ENCODE data around the gene MKLN1. TPM values are rescaled to one million over a fixed set of nuclear protein-coding genes. Genes with fewer than 3 reads are reported as not detected.
"Not testable (repeated sequence)": the region's sequence is repeated elsewhere in the genome, so short reads cannot be mapped to it uniquely, and the experiment has no call there.

The MKLN1 gene
- polyA plus RNA-seq, 1 donor: 21.6 TPM

DNA sequence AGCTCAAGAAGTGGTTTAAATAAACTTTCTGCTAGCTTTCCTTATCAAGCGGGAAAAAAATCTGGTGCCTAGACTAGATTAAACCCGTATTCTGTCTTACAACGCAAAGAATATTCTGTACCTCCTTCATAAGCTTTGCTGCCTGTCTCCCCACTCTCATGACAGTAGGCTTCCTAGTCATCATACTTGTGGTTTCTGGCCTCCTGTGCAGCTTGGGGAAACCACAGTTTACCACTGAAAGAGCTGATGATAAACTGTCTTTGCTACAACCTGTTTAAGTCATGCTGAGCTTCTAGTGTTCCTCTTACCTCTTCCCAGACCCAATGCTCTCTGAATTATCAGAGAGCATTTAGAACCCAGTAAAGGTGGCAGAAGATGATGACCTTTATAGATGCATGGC is 173.7 kb downstream of the MKLN1 start:
- DNase-seq (ENCODE audit: low read depth): no peak

DNA sequence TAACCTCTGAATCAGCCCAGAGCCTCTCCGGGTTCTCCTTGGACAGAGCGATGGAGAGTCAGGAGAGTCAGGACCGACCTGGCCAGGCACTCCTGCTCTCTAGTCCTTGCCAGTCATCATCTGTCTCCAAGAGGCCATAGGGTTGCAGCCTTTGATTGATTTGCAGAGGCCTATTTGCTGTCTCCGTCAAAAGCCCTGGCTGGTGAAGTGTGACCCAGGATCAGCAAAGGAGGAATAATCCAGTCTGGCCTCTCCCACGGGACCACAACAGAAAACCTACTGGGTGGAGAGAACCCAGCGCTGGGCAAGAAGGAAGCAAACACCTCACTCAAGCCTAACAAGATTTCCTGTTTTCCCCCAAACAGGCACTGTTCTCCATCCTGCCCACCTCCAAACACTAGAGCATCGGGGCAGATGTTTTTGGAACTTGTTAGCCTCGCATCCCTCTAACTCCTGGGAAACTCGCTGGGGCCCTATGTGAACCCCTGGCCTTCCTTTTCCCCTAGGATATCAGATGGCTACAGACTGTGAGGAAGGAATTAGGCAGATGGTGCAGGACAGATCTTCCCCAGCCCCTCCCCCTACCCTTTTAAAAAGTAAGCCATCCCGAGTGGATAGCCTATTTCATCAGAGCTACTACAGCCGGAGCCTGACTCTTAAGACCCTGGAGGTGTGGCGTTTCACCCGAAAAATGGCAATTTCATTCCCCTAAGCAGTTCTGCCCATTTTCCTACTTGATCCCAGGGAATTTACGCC is 174.4 kb downstream of the MKLN1 start:
- DNase-seq (ENCODE audit: low read depth): no peak

DNA sequence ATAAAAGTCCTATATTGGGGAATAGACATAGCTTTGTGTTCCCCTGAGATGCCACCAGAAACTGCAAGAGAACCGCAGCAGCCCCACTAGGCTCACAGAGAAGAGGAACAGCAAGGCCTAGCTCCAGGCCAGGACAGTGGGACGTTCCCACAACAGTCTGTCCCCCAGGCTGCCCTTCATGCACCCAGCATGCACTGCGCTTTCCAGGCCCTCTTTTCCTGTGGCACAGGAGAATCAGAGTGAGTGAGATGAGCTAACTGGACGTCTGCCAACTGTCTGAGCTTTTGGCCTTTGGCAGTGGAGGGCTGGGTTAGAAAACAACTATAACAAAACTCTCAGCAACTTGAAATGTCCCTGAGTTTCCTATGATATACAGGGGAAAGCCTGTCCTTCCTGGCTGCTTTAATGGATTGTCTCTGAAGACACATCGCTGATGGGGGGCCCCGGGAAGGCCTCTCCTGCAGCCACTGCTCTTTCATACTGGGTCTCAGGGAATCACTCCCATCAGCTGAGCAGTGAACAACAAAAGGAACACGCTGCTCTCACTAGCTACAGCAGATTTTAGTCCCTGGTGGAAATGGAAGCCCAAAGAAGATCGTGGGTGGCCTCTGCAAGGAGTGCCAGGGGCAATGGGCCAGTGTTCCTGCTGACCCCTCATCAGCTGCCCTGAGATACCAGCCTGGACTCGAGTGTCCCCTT is 175.3 kb downstream of the MKLN1 start:
- DNase-seq (ENCODE audit: low read depth): no peak

DNA sequence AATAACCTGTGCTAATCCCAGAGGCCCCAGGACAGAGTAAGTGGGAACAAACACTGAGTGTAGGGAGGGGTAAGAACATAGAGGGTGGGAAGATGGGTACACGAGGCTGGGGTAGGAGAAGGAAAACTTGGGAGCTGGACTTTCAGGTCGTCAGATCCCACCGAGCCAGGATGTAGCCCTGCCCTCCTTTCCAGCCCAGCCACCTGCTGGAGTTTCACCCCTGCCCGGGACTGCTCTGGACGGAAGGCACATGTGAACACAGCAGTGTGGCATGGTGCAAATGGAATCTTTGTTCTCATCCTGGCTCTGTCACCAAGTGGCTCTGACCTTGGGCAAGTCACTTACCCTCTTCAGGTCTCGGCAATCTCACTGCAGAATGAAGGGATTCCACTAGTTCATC is 176.0 kb downstream of the MKLN1 start:
- no peak for DNase-seq (ENCODE audit: low read depth)

DNA sequence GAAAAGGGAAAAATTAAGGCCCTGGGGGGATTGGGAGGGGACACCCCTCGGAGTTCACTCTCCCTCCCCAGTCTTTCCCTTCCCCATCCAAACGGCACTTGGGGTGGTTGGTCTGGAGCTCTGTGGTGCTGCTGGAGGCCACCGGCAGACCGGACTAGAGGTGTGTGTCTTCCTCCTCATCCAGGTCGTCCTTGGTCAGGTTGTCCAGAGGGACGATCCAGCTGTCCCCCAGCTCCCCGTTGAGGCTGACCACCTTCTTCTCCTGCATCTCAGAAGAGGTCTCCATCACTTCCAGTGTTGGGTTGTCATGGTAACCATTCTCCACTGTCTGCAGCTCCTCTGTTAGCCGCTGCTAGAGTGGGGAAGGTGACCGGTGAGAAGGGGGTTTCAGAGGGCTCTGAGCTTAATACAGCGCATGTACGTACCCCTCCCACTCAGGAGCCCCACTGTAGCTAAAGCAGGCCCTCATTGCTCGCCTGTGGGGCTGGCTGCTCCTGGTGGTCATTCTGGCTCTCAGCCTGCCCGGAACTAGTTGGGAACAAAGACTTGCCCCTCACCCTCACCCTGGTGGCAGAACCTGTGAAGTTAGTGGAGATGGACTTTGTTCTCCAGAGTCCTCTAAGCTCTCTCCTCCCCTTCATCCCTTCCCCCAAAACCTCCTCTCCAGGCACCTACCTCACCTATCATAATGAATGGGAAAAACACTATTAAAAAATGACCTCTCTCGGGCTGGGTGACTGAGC is 176.7 kb downstream of the MKLN1 start:
- no peak for DNase-seq (ENCODE audit: low read depth)

DNA sequence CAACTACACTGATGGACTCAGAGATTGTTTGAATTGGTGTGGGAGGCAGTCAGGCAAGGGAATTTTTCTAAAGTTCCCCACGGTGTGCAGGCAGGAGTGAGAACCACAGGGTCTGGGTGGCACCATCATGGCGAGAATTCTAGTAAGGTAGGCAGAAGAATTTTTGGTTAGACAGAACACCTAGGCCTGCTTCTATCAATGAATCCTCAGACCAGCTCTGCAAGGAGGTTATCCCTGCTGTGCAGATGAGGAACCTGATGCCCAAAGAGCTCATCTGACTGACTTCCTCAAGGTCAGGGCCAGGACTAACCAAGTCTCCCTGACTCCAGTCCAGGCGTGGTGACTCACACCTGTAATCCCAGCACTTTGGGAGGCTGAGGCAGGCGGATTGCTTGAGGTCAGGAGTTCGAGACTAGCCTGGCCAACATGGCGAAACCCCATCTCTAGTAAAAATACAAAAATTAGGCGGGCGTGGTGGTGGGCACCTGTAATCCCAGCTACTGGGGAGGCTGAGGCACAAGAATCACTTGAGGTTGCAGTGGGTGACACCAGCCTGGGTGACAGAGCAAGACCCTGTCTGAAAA is 177.5 kb downstream of the MKLN1 start:
- DNase-seq (ENCODE audit: low read depth): not testable (repeated sequence)

DNA sequence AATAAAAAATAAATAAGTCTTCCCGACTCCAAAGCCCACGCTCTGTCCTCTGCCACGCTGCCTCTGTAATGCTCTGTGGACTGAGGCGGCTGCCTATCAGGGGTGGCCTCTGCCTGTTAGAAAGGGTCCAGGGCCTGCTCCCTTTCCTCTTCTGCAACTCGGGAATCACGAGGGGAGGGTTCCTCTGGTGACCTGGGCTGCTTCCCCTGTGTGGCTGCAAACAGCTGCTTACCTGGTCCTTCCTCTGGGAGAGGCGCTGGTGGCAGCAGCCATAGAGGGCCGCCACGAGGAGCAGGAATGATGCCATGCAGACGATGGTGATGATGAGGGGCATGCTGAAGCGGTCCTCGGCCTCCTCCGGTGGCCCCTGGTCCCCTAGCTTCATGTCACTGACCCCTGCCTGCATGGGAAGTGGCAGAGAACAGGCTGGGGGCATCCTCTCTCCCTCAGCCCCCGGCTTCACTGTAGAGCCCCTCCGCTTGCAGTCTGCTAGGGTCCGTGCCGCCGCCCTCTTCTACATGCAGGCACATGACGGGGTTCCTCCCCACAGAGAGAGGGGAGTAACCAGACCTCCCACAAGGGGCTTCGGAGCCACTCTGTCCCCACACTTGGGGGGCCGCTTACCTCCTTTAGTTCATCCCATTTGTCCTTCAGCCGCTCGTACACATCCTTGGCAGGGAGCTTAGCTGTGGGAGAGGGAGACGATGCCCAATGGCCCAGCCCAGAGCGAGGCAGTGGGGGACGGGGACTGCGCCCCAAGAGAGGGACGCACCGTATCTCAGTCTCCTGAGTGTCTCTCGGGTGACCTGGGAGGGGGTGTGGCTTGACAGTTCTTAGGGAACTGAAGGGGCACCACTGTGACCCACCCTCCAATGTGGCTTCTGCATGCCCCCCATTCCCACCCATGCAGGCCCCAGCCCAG is 178.2 kb downstream of the MKLN1 start:
- DNase-seq (ENCODE audit: low read depth): no peak

DNA sequence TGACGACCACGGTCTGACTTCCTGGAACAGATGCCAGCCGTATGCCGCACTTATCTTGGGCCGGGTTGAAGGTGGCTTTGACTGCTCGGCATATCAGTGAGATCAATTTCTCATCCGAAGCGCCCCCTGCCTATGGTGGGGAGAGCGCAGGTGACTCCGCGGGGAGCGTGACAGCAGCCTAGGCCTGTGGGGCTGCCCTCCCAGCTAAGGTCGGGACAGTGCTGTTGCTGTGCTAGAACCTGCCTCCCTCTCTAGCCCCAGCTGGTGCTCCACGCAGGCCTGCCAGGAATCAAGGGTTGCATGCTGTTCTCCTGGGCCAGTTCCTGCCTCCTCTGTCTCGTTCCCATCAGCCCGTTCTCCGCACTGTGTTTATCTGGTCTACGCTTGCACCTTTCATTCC is 178.9 kb downstream of the MKLN1 start:
- no peak for DNase-seq (ENCODE audit: low read depth)

DNA sequence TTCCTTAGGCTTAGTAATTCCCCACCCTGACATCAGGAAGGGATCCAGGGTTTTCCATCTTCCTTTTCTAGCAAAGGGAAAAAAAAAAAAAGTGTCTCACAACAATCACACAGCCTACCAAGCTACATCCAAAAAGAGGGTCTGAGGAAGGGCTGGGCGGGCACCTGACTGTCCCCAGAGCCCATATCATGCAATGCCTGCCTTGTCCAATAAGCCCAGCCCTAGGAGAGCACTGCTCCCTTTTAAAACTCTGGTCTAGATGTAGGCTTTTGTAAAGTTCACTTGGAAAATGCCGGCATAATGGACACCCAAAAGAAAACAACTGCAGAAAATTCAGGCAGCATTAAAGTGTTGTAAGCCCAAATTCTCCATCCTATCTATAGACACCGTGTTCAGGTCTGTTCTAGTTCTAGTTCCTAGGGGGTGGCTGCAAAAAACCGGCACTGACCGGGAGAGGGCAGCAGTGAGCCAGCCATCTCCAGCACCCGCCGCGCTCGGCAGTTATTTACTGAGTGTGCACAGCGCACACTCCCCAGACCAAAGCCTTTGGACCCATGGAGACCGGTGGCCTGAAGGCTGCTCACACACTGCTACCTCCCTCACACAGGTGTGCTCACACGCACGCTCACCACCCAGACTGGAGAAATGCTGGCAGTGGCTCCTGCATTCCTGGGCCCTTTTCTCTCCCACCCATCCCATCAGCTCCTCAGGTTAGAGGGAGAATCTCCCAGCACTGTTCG is 180.1 kb downstream of the MKLN1 start:
- peak; percentile 31 for DNase-seq (ENCODE audit: low read depth)

DNA sequence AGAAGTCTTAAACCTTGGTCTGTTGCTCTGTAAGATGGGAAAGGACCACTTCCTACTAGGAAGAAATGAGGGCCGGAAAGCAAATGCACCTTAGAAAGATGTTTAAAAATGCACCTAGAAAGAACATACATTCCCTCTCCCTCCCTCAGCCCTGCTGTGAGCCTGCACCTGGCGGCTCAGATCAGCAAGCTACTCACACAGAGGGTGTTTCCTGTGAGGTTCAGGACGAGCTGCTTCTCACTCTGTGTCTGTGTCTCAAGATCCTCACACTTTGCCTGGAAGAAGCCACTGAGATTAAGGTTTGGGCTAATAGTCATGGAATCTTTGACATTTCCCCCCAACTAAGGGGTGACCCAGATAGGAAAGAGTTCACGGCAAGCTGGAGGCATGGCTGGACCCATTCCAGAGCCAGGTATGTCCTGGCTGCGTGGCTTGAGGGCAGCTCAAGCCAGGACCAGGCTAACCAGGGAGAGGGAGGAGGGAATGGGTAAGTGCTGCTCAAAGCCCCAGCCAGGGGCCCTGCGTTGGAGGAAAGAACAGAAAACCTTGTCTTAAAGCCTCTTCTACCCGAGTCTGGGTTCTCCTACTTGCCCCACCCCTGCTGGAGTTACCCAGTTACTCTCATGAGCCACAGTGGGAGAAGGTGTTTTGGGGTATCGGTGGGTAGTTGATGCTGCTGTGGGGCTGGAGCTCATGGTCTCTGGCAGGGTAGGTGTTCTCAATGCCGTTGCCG is 181.2 kb downstream of the MKLN1 start:
- DNase-seq (ENCODE audit: low read depth): no peak

DNA sequence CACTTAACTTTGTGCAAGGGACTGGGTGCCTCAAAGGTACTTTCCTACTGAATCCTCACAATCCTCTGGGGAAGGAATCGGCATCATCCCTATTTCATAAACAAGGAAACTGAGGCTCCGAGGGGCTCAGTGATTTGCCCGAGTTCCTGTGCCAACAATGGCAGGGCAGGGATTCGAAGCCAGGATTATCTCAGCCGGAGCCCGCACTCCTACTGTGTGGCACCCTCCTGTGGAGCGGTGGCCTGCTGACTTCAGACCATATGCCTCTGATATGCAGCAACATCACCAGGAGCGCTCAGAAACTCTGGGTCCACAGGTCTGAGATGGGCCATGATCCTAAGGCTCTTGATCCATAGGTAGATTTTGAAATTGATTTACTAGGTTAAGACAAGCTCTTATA is 182.1 kb downstream of the MKLN1 start:
- no peak for DNase-seq (ENCODE audit: low read depth)

DNA sequence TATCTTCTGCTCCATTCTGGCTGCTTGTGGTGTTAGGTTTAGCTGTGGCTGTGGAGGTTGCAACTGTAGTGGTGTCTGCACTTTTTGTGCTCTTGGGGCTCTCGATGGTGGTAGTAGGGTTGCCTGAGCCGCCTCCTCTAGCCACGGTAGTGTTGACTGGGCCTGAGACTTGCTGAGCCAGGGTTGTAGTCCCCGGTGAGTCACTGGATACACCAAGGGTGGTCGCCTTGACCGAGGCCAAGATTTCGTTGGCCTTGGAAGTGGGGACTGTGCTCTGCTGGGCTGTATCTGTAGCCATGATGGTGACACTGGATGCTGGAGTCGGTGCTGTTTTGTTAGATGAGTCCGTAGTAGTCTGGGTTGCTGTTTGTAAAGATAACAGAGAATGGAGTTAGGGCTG is 183.4 kb downstream of the MKLN1 start:
- DNase-seq (ENCODE audit: low read depth): no peak

DNA sequence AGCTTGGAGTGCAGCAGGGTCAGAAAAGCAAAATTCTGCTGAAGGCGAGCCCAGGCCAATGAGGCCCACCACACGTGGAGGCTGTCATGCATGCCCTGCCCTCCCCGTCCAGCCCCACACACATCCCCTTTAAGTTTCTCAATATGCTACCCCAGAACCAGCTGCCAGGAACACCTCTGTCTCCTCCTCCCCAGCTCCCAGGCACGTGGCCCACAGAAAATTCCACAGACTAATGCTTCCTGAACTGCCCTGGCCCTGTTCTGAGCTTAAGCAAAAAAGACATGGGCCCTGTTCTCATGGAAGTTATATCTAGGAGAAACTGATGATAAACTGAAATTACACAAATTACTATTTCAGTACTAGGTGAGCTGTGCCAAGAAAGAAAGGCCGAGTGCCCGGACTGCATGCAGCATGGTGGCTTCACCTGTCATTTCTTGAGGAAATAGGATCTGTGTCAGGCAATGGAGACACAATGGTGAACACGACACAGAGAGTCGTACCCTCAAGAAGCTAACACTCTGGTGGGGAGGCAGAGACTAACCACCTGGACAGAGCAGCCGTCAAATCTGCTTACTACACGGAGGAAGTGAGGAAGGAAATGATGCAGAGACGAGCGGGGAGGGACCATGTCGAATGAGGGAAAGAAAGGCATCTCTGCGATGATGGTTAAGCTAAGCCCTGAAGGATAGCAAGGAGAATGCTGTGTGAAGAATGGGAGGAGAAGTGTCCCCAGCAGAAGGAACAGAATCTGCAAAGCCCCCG is 184.3 kb downstream of the MKLN1 start:
- no peak for DNase-seq (ENCODE audit: low read depth)

DNA sequence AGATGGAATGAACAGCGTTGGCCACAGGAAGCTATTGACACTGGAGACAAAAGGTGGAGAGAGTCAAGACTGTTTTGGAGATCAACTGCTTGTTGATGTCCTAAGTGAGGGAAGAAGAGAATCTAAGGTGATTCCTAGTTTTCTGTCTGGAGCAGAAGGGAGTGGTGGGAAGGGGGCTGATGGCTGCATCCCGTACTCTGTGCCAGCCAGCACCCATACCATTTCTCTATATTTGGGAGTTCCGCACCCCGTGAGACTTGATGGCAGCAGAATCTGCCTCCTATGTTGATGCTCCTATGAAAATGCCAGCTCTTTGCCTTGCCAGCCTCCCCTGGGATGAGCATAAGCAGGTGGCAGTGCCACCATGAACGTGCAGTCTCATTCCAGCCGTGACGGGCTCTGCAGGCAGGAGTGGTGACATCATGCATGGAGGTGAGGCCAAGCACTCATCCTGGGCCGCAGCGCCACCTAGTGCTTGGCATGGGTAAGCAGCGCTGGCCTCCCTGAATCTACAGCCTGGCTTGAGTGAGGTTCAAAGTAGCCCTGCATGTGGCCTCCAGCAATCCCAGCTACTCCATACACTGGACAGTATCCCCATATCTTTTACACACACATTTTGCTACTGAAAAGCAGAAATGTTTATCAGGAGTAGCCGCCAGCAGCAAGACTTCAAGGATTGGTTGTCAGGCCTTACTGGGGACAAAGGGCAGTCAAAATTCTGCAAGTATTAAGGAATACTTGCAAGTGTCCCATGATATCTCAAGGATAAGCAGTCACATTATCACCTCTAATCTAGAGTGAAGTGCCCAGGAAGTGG is 185.8 kb downstream of the MKLN1 start:
- DNase-seq (ENCODE audit: low read depth): peak; percentile 29

DNA sequence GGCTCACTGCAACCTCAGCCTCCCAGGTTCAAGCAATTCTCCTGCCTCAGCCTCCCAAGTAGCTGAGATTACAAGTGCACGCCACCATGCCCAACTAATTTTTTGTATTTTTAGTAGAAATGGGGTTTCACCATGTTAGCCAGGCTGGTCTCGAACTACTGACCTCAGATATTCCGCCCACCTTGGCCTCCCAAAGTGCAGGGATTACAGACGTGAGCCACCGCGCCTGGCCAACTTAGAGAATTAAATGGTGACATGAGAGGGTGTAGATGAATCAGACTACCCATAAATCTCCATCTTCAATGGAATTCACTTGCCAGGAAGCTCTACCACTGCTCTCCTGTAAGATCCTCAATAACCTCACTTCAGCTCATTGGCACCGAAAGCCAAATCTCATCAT is 187.8 kb downstream of the MKLN1 start:
- DNase-seq (ENCODE audit: low read depth): not testable (repeated sequence)

DNA sequence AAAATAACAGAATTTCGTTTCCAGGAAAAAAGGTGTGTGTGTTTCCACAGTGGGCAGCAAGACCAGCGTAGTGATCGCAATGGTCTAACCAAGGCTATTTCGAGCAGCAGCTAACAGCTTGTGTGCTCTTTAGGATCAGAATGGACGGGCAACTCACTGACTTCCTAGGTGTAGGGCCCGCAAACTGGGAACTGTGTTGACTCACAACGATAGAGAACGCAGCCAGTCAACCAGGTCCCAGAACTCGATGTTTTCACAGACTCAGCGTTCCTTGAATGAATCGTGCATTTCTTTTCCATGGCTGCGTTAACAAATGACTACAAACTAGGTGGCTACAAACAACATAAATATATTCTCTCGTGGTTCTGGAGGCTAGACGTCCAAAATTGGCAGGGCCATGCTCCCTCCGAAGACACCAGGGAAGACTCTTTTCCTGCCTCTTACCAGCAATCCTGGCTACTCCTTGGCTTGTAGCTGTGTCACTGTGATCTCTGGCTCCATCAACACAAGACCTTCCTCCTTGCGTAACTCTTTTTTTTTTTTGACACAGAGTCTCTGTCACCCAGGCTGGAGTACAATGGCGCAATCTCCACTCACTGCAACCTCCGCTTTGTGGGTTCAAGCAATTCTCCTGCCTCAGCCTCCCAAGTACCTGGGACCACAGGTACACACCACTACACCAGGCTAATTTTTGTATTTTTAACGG is 189.7 kb downstream of the MKLN1 start:
- DNase-seq (ENCODE audit: low read depth): no peak

DNA sequence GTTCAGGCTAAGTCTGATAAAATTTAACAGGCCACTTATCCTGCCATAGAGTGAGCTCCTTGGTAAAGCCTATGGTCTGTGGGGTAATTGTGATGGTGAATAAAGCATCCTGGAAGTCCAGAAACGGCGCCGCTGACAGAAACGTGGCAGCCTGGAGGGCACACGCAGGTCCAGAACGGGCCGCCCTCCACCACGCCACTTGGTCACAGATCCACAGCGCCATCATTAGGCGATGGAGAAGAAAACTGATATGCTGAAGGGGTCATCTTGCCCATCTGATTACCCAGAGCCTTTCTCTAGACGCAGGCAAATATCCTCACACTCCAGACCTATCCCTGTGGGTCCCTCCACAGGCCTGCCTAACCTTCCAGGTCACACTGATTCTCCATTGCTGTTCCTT is 190.9 kb downstream of the MKLN1 start:
- DNase-seq (ENCODE audit: low read depth): no peak

All from forelimb muscle (tissue), 1 donor.